ENCODE results near the gene TNNC2. TPM values are rescaled to one million over a fixed set of nuclear protein-coding genes. Genes with fewer than 3 reads are reported as not detected.

The TNNC2 gene
- total RNA-seq, 1 experiment from 2014 or later = not detected

DNA sequence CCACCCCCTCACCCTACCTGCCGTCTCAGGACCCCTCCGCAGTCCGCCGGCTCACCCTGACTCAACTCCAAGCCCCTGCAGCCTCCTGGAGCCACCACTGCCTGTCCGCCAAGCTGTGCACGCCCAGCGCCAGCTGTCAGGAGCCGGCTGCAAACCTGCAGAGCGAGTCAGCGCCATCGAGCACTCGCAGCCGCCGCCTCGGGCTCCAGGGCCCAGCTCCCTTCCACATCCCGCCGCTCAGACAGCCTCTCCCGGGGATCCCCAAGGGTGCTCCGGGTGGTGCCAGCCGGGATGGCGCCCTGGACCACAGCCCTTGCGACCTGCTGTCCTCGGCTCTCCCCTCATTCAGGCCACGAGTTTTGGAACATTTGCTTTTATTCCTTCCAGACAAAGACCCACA, 4.3 kb downstream of the TNNC2 start:
- Mint-ChIP-seq H3K4me1 (ENCODE audit: insufficient read depth, unreplicated experiment) (peaks cover 7% of the 10 kb centered on the region), H3K4me3 (ENCODE audit: unreplicated experiment) (no peak overlapping the region)
- no peak for DNase-seq (ENCODE audit: unreplicated experiment)

DNA sequence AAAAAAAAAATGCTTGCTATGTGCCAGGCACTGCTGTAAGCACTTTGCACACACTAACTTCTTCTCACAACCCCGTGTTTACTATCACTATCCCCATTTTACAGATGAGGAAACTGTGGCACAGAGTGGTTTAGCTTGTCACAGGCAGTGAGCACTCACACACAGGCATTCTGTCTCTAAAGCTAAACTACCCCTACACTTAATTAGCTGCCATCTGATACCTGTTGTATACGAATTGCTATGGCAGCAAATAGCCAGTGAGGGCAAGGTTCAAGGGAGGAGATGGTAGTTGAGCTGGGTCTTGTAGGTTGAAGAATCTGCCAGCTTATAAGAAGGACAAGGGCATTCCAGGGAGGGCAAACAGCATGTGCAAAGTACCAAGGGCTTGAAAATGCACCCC, 5.2 kb downstream of the TNNC2 start:
- TF ChIP-seq, protein P1, sequence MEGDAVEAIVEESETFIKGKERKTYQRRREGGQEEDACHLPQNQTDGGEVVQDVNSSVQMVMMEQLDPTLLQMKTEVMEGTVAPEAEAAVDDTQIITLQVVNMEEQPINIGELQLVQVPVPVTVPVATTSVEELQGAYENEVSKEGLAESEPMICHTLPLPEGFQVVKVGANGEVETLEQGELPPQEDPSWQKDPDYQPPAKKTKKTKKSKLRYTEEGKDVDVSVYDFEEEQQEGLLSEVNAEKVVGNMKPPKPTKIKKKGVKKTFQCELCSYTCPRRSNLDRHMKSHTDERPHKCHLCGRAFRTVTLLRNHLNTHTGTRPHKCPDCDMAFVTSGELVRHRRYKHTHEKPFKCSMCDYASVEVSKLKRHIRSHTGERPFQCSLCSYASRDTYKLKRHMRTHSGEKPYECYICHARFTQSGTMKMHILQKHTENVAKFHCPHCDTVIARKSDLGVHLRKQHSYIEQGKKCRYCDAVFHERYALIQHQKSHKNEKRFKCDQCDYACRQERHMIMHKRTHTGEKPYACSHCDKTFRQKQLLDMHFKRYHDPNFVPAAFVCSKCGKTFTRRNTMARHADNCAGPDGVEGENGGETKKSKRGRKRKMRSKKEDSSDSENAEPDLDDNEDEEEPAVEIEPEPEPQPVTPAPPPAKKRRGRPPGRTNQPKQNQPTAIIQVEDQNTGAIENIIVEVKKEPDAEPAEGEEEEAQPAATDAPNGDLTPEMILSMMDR (IDR thresholded peaks at IDR 0.05; ENCODE audit: unreplicated experiment) = no peak
- intact Hi-C loops (cut with micrococcal nuclease) = no loop called here
- ChIA-PET POLR2A (interaction anchor here (0.7 to 1.9 kb wide), 3 partner anchors 12 to 113 kb away, joined by 3 to 9 read pairs (median 3); partner anchors contain the start of genes PCIF1 and SNX21), CTCF (interaction anchor here (0.6 to 1.6 kb wide), 6 partner anchors 8 to 141 kb away, joined by 3 to 10 read pairs (median 3); no protein-coding TSS in a partner anchor)
- Mint-ChIP-seq H3K27me3 (ENCODE audit: insufficient read depth, unreplicated experiment) (peaks cover 10% of the 10 kb centered on the region), H3K9me3 (ENCODE audit: unreplicated experiment) (no peaks in the 10 kb centered on the region), H3K4me3 (ENCODE audit: unreplicated experiment) (no peak overlapping the region), H3K27ac (ENCODE audit: low read depth, unreplicated experiment) (no peak overlapping the region), H3K4me1 (ENCODE audit: insufficient read depth, unreplicated experiment) (peaks cover 12% of the 10 kb centered on the region), H3K36me3 (ENCODE audit: insufficient read depth, unreplicated experiment) (no peaks in the 10 kb centered on the region)
- BruUV-seq (replicated peaks) = no TSS peak
- DNase-seq (ENCODE audit: unreplicated experiment) = no peak

More for the DNA sequence above, 4.3 kb downstream of the TNNC2 start:
- Mint-ChIP-seq H3K27me3 (ENCODE audit: insufficient read depth, unreplicated experiment) (peaks cover 10% of the 10 kb centered on the region), H3K36me3 (ENCODE audit: insufficient read depth, unreplicated experiment) (no peaks in the 10 kb centered on the region), H3K27ac (ENCODE audit: low read depth, unreplicated experiment) (no peak overlapping the region), H3K9me3 (ENCODE audit: unreplicated experiment) (no peaks in the 10 kb centered on the region)
- intact Hi-C loops (cut with micrococcal nuclease) = no loop called here
- BruUV-seq (replicated peaks) = no TSS peak
- ChIA-PET CTCF (interaction anchor here (0.6 to 1.6 kb wide), 5 partner anchors 9 to 348 kb away, joined by 3 to 10 read pairs (median 3); no protein-coding TSS in a partner anchor), POLR2A (interaction anchor here (1.4 to 1.9 kb wide), 2 partner anchors 11 to 112 kb away, joined by 3 to 9 read pairs; partner anchors contain the start of genes PCIF1 and SNX21)
- TF ChIP-seq, protein P1 (IDR thresholded peaks at IDR 0.05; ENCODE audit: unreplicated experiment) = no peak

DNA sequence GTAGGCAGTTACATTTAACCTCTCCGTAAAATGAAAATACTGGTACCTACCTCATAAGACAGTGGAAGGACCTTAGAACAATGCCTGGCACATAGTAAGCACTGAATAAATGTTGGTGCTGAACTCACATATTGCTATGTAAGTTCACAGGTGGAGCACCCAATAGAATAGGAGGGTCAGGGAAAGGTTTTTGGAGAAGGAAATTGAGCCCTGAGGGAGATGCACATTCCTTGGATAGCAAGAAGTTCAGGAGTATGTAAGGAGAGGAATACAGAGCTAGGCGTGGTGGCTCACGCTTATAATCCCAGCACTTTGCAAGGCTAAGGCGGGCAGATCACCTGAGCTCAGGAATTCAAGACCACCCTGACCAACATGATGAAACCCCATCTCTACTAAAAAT, 7.6 kb downstream of the TNNC2 start:
- no peak overlapping the region for H3K4me3 Mint-ChIP-seq (ENCODE audit: unreplicated experiment)
- ChIA-PET CTCF (interaction anchor here (0.6 kb wide), 1 partner anchor 29 kb away, joined by 3 read pairs; no protein-coding TSS in a partner anchor), POLR2A (interaction anchor here (1.1 to 3.6 kb wide), 3 partner anchors 14 to 759 kb away, joined by 3 to 21 read pairs (median 3); partner anchors contain the start of gene SNX21)
- TF ChIP-seq, protein P1 (IDR thresholded peaks at IDR 0.05; ENCODE audit: unreplicated experiment) = no peak
- H3K27ac Mint-ChIP-seq (ENCODE audit: low read depth, unreplicated experiment) = no peak overlapping the region
- H3K4me1 Mint-ChIP-seq (ENCODE audit: insufficient read depth, unreplicated experiment) = peaks cover 24% of the 10 kb centered on the region
- intact Hi-C loops (cut with micrococcal nuclease) = no loop called here
- DNase-seq (ENCODE audit: unreplicated experiment) = no peak
- BruUV-seq (replicated peaks) = no TSS peak
- H3K36me3 Mint-ChIP-seq (ENCODE audit: insufficient read depth, unreplicated experiment) = no peaks in the 10 kb centered on the region
- H3K27me3 Mint-ChIP-seq (ENCODE audit: insufficient read depth, unreplicated experiment) = peaks cover 10% of the 10 kb centered on the region
- no peaks in the 10 kb centered on the region for H3K9me3 Mint-ChIP-seq (ENCODE audit: unreplicated experiment)

DNA sequence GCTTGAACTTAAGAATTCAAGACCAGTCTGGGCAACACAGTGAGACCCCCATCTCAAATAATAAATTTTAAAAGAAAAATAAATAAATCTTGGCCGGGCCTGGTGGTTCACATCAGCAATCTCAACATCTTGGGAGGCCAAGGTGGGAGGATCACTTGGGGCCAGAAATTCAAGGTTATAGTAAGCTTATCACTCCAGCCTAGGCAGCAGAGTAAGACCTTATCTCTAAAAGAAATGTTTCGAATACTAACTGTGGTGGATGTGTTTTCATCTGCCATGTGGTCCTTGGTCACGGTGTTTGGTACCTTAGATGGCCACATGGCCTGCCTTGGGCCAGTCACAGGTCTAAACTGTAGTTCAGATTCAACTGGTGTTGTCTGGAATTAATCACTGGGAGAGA, 8.9 kb downstream of the TNNC2 start:
- intact Hi-C loops (cut with micrococcal nuclease) = no loop called here
- no TSS peak for BruUV-seq (replicated peaks)
- peaks cover 30% of the 10 kb centered on the region for H3K4me1 Mint-ChIP-seq (ENCODE audit: insufficient read depth, unreplicated experiment)
- H3K27ac Mint-ChIP-seq (ENCODE audit: low read depth, unreplicated experiment) = no peak overlapping the region
- CTCF ChIA-PET = interaction anchor here (0.6 to 0.7 kb wide), 2 partner anchors 500 to 605 kb away, joined by 3 read pairs; no protein-coding TSS in a partner anchor
- H3K4me3 Mint-ChIP-seq (ENCODE audit: unreplicated experiment) = no peak overlapping the region
- H3K36me3 Mint-ChIP-seq (ENCODE audit: insufficient read depth, unreplicated experiment) = no peaks in the 10 kb centered on the region
- TF ChIP-seq, protein P1 (IDR thresholded peaks at IDR 0.05; ENCODE audit: unreplicated experiment) = no peak
- no peak for DNase-seq (ENCODE audit: unreplicated experiment)
- POLR2A ChIA-PET = interaction anchor here (1.0 to 3.6 kb wide), 4 partner anchors 13 to 757 kb away, joined by 3 to 21 read pairs (median 4); partner anchors contain the start of genes PCIF1 and SNX21
- no peaks in the 10 kb centered on the region for H3K9me3 Mint-ChIP-seq (ENCODE audit: unreplicated experiment)
- H3K27me3 Mint-ChIP-seq (ENCODE audit: insufficient read depth, unreplicated experiment) = peaks cover 10% of the 10 kb centered on the region
